SK-N-SH (cell line): ENCODE data around the gene PKP1.

Source experiments
- EP300 ChIP-seq, 2 experiments: IDR thresholded peaks; 2 replicates each; pipeline versions ENCODE4 v1.4.0 to v1.6.1; 2012; ENCODE audit warnings: borderline replicate concordance in 1 of 2, low read depth in 1 of 2, low read length in 1 of 2
- MEF2A ChIP-seq: IDR thresholded peaks from 2 replicates; pipeline ENCODE4 v1.4.0; 2012; ENCODE audit warnings: low read depth, borderline replicate concordance
- NRF1 ChIP-seq: IDR thresholded peaks from 2 replicates; pipeline ENCODE4 v1.6.1; 2012; ENCODE audit warnings: low read depth, mild to moderate bottlenecking, low read length
- RAD21 ChIP-seq: IDR thresholded peaks from 2 replicates; pipeline ENCODE4 v1.6.1; 2012; ENCODE audit warnings: mild to moderate bottlenecking, low read length
- RFX5 ChIP-seq: IDR thresholded peaks from 2 replicates; pipeline ENCODE4 v1.6.1; 2012; ENCODE audit warnings: mild to moderate bottlenecking, improper control_type of control experiment, low read length
- TF ChIP-seq, protein P1 (sequence below): IDR thresholded peaks from 2 replicates; pipeline ENCODE4 v1.6.1; 2012; ENCODE audit warnings: mild to moderate bottlenecking, low read depth, low read length, moderate library complexity
- TF ChIP-seq, protein P2 (sequence below): fragments of 200-600 bp; sonication (generic); IDR thresholded peaks from 2 replicates; pipeline ENCODE4 v1.6.1; 2017; ENCODE audit warnings: antibody characterized with exemption, mild to moderate bottlenecking, moderate library complexity
- TF ChIP-seq, protein P3 (sequence below): IDR thresholded peaks from 2 replicates; pipeline ENCODE4 v1.4.0; 2012; ENCODE audit warnings: low read depth

DNA sequence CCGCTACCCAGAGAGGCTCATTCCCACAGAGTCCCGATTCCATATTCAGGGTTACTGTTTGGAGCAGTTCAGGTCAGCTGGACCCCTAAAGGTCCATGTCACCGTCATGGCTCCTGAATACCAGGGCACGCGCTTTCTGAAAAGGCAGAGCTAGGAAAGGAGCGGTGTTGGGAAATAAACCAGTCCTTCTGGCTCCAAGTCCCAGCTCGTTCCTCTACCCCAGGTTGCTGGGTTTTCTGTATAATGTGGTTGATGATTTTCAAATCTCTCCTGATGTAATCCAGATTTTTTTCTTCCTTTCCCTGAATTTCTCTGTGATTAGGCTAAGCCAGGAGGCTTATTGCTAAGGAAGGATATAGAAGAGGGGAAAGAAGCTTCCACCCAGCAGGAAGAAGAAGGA, 14.0 kb upstream of the PKP1 start:
- TF ChIP-seq, protein P1, sequence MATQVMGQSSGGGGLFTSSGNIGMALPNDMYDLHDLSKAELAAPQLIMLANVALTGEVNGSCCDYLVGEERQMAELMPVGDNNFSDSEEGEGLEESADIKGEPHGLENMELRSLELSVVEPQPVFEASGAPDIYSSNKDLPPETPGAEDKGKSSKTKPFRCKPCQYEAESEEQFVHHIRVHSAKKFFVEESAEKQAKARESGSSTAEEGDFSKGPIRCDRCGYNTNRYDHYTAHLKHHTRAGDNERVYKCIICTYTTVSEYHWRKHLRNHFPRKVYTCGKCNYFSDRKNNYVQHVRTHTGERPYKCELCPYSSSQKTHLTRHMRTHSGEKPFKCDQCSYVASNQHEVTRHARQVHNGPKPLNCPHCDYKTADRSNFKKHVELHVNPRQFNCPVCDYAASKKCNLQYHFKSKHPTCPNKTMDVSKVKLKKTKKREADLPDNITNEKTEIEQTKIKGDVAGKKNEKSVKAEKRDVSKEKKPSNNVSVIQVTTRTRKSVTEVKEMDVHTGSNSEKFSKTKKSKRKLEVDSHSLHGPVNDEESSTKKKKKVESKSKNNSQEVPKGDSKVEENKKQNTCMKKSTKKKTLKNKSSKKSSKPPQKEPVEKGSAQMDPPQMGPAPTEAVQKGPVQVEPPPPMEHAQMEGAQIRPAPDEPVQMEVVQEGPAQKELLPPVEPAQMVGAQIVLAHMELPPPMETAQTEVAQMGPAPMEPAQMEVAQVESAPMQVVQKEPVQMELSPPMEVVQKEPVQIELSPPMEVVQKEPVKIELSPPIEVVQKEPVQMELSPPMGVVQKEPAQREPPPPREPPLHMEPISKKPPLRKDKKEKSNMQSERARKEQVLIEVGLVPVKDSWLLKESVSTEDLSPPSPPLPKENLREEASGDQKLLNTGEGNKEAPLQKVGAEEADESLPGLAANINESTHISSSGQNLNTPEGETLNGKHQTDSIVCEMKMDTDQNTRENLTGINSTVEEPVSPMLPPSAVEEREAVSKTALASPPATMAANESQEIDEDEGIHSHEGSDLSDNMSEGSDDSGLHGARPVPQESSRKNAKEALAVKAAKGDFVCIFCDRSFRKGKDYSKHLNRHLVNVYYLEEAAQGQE = no peak
- TF ChIP-seq RAD21 (no peak), MEF2A (no peak), RFX5 (no peak), NRF1 (no peak), EP300 (IDR thresholded peaks at IDR 0.05; ENCODE audit: borderline replicate concordance in 1 of 2, low read depth in 1 of 2, low read length in 1 of 2) (no peak)
- TF ChIP-seq, protein P2, sequence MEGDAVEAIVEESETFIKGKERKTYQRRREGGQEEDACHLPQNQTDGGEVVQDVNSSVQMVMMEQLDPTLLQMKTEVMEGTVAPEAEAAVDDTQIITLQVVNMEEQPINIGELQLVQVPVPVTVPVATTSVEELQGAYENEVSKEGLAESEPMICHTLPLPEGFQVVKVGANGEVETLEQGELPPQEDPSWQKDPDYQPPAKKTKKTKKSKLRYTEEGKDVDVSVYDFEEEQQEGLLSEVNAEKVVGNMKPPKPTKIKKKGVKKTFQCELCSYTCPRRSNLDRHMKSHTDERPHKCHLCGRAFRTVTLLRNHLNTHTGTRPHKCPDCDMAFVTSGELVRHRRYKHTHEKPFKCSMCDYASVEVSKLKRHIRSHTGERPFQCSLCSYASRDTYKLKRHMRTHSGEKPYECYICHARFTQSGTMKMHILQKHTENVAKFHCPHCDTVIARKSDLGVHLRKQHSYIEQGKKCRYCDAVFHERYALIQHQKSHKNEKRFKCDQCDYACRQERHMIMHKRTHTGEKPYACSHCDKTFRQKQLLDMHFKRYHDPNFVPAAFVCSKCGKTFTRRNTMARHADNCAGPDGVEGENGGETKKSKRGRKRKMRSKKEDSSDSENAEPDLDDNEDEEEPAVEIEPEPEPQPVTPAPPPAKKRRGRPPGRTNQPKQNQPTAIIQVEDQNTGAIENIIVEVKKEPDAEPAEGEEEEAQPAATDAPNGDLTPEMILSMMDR = no peak
- TF ChIP-seq, protein P3, sequence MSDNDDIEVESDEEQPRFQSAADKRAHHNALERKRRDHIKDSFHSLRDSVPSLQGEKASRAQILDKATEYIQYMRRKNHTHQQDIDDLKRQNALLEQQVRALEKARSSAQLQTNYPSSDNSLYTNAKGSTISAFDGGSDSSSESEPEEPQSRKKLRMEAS = no peak
